GM12892 (cell line): ENCODE data around the gene LBR.

Source experiments
- POLR2A ChIP-seq: IDR thresholded peaks from 2 replicates; pipeline ENCODE4 v1.6.1; 2011; ENCODE audit warnings: low read depth, low read length, control low read depth
- POLR2AphosphoS5 ChIP-seq: IDR thresholded peaks from 2 replicates; pipeline ENCODE4 v1.6.1; 2011; ENCODE audit warnings: low read depth, low read length, control low read depth

- TF ChIP-seq POLR2A (no peak), POLR2AphosphoS5 (no peak)
Observed at GRCh38 chr1:225465793-225466517, 38.1 kb upstream of the LBR start.
